Measurements from ENCODE around the gene HOXA4. TPM values are rescaled to one million over a fixed set of nuclear protein-coding genes. Genes with fewer than 3 reads are reported as not detected.

HOXA4 gene
- 0.30 TPM in 1 of 3 replicates, not detected in the others for total RNA-seq
- long read RNA-seq, partial matches to known transcripts, result 0 of 1 reads
- long read RNA-seq, other reads (novel, unspliced or antisense), result 0 of 1 reads

- H3K27me3 Mint-ChIP-seq (ENCODE audit: low read depth), result peaks cover 85% of the 10 kb centered on the region
- no peak within 1 kb of the TSS for H3K27ac Mint-ChIP-seq (ENCODE audit: unreplicated experiment)
- no peaks in the 10 kb centered on the region for H3K9me3 Mint-ChIP-seq (ENCODE audit: low read depth)
- H3K4me3 Mint-ChIP-seq (ENCODE audit: unreplicated experiment), result peak within 1 kb of the TSS; percentile 56
- no peaks in the 10 kb centered on the region for H3K4me1 Mint-ChIP-seq (ENCODE audit: low read depth)
- no peak for DNase-seq (ENCODE audit: low spot score)
- peaks cover 6% of the 10 kb centered on the region for H3K36me3 Mint-ChIP-seq (ENCODE audit: low read depth)
- TF ChIP-seq CTCF (IDR thresholded peaks at IDR 0.05), result no peak
These were observed at the start of gene HOXA4 for GRCh38 chr7:27130540-27131389. Gene HOXA4 (minus strand): TSS chr7:27130757. CDS start chr7:27130733, 24 bp downstream.

- peak; percentile 91 for TF ChIP-seq CTCF (IDR thresholded peaks at IDR 0.05)
These were observed 49.2 kb upstream of the HOXA4 start for GRCh38 chr7:27179503-27180430.

GRCh38 chr7:27179030-27179429 is 48.5 kb upstream of the HOXA4 start:
- no peaks in the 10 kb centered on the region for H3K9me3 Mint-ChIP-seq (ENCODE audit: low read depth)
- no peak for TF ChIP-seq CTCF (IDR thresholded peaks at IDR 0.05)
- H3K27me3 Mint-ChIP-seq (ENCODE audit: low read depth), result peaks cover 79% of the 10 kb centered on the region
- H3K27ac Mint-ChIP-seq (ENCODE audit: unreplicated experiment), result no peak overlapping the region
- H3K36me3 Mint-ChIP-seq (ENCODE audit: low read depth), result peaks cover 12% of the 10 kb centered on the region
- peak overlapping the region; percentile 31 for H3K4me3 Mint-ChIP-seq (ENCODE audit: unreplicated experiment)
- DNase-seq (ENCODE audit: low spot score), result no peak
- peaks cover 15% of the 10 kb centered on the region for H3K4me1 Mint-ChIP-seq (ENCODE audit: low read depth)

More at GRCh38 chr7:27179503-27180430, 49.2 kb upstream of the HOXA4 start:
- peaks cover 78% of the 10 kb centered on the region for H3K27me3 Mint-ChIP-seq (ENCODE audit: low read depth)
- peaks cover 21% of the 10 kb centered on the region for H3K4me1 Mint-ChIP-seq (ENCODE audit: low read depth)
- peak overlapping the region; percentile 31 for H3K4me3 Mint-ChIP-seq (ENCODE audit: unreplicated experiment)
- H3K36me3 Mint-ChIP-seq (ENCODE audit: low read depth), result peaks cover 12% of the 10 kb centered on the region
- H3K27ac Mint-ChIP-seq (ENCODE audit: unreplicated experiment), result no peak overlapping the region
- peak; percentile 47 for DNase-seq (ENCODE audit: low spot score)
- H3K9me3 Mint-ChIP-seq (ENCODE audit: low read depth), result no peaks in the 10 kb centered on the region

GRCh38 chr7:27178366-27178765 is 47.8 kb upstream of the HOXA4 start:
- Mint-ChIP-seq H3K27ac (ENCODE audit: unreplicated experiment) (no peak overlapping the region), H3K36me3 (ENCODE audit: low read depth) (peaks cover 12% of the 10 kb centered on the region), H3K9me3 (ENCODE audit: low read depth) (no peaks in the 10 kb centered on the region), H3K4me3 (ENCODE audit: unreplicated experiment) (no peak overlapping the region), H3K27me3 (ENCODE audit: low read depth) (peaks cover 74% of the 10 kb centered on the region), H3K4me1 (ENCODE audit: low read depth) (peaks cover 11% of the 10 kb centered on the region)
- TF ChIP-seq CTCF (IDR thresholded peaks at IDR 0.05), result no peak
- no peak for DNase-seq (ENCODE audit: low spot score)

- peaks cover 71% of the 10 kb centered on the region for H3K27me3 Mint-ChIP-seq (ENCODE audit: low read depth)
- no peak for TF ChIP-seq CTCF (IDR thresholded peaks at IDR 0.05)
- H3K9me3 Mint-ChIP-seq (ENCODE audit: low read depth), result no peaks in the 10 kb centered on the region
- no peak overlapping the region for H3K4me3 Mint-ChIP-seq (ENCODE audit: unreplicated experiment)
- DNase-seq (ENCODE audit: low spot score), result no peak
- peaks cover 11% of the 10 kb centered on the region for H3K4me1 Mint-ChIP-seq (ENCODE audit: low read depth)
- H3K36me3 Mint-ChIP-seq (ENCODE audit: low read depth), result peaks cover 12% of the 10 kb centered on the region
- no peak overlapping the region for H3K27ac Mint-ChIP-seq (ENCODE audit: unreplicated experiment)
These were observed 47.3 kb upstream of the HOXA4 start for GRCh38 chr7:27177795-27178320.

Data from chondrocyte (in vitro differentiated cells).